GM18505 (cell line): ENCODE results near the gene TRMT11.
"Not testable (repeated sequence)": the region's sequence is repeated elsewhere in the genome, so short reads cannot be mapped to it uniquely, and the experiment has no call there.

Experiments used
- ATAC-seq: cut with Tn5 transposase; IDR thresholded peaks from one replicate; pipeline ENCODE4 v1.9.1; 2021; ENCODE audit not compliant: unreplicated experiment
- POLR2A ChIP-seq: IDR thresholded peaks from 4 replicates; pipeline ENCODE4 v1.6.1; 2011; ENCODE audit warnings: borderline replicate concordance; ENCODE audit not compliant: insufficient read depth, insufficient read length; ENCODE audit errors: extremely low read depth

TRMT11 gene

GRCh38 chr6:125968493-125968892 is 17.8 kb upstream of the TRMT11 start:
- ATAC-seq = no peak

GRCh38 chr6:125970760-125971159 is 15.6 kb upstream of the TRMT11 start:
- no peak for ATAC-seq
- TF ChIP-seq POLR2A = no peak

More at GRCh38 chr6:125968493-125968892, 17.8 kb upstream of the TRMT11 start:
- TF ChIP-seq POLR2A = no peak

GRCh38 chr6:125972478-125972877 is 13.9 kb upstream of the TRMT11 start:
- ATAC-seq = not testable (repeated sequence)

- peak; percentile 87 for ATAC-seq
- no peak for TF ChIP-seq POLR2A
Measured at GRCh38 chr6:125974214-125974866, 12.0 kb upstream of the TRMT11 start.

- ATAC-seq = no peak
- no peak for TF ChIP-seq POLR2A
Measured at GRCh38 chr6:125979101-125979500, 7.2 kb upstream of the TRMT11 start.

GRCh38 chr6:125981571-125982185 is 4.7 kb upstream of the TRMT11 start:
- TF ChIP-seq POLR2A = no peak
- no peak for ATAC-seq

GRCh38 chr6:125983246-125983945 is 2.9 kb upstream of the TRMT11 start:
- no peak for ATAC-seq
- no peak for TF ChIP-seq POLR2A

- no peak for ATAC-seq
- TF ChIP-seq POLR2A = no peak
Measured at GRCh38 chr6:125984311-125984710, 2.0 kb upstream of the TRMT11 start.

GRCh38 chr6:125985522-125985921 is 818 bp upstream of the TRMT11 start:
- ATAC-seq = no peak
- TF ChIP-seq POLR2A = no peak

GRCh38 chr6:125985979-125986300 is 400 bp upstream of the TRMT11 start:
- TF ChIP-seq POLR2A = no peak

GRCh38 chr6:125987026-125987617 is 782 bp downstream of the TRMT11 start:
- no peak for TF ChIP-seq POLR2A
- ATAC-seq = peak; percentile 24

More at GRCh38 chr6:125985979-125986300, 400 bp upstream of the TRMT11 start:
- ATAC-seq = no peak

- TF ChIP-seq POLR2A = no peak
- no peak for ATAC-seq
Measured at GRCh38 chr6:125988280-125988679, 1.9 kb downstream of the TRMT11 start.

GRCh38 chr6:125989631-125990030 is 3.3 kb downstream of the TRMT11 start:
- no peak for TF ChIP-seq POLR2A
- no peak for ATAC-seq

GRCh38 chr6:125991653-125992052 is 5.3 kb downstream of the TRMT11 start:
- ATAC-seq = no peak
- TF ChIP-seq POLR2A = no peak
